SIG-M5 (cell line): ENCODE data around the gene ANKRD24.
"Not testable (repeated sequence)": the region's sequence is repeated elsewhere in the genome, so short reads cannot be mapped to it uniquely, and the experiment has no call there.

Source experiments
- DNase-seq: peaks from one replicate; lab custom pipeline; 2025; lab: John Stamatoyannopoulos, UW

Gene ANKRD24

GRCh38 chr19:4197625-4198466, 15.4 kb downstream of the ANKRD24 start:
- DNase-seq: no peak

GRCh38 chr19:4198467-4199126, 16.1 kb downstream of the ANKRD24 start:
- no peak for DNase-seq

- DNase-seq: no peak
These were observed 17.3 kb downstream of the ANKRD24 start for GRCh38 chr19:4199699-4200293.

- DNase-seq: no peak
These were observed 18.6 kb downstream of the ANKRD24 start for GRCh38 chr19:4200940-4201542.

GRCh38 chr19:4201798-4202197, 19.3 kb downstream of the ANKRD24 start:
- DNase-seq: no peak

- no peak for DNase-seq
These were observed 24.5 kb downstream of the ANKRD24 start for GRCh38 chr19:4206818-4207484.

- no peak for DNase-seq
These were observed 26.1 kb downstream of the ANKRD24 start for GRCh38 chr19:4208385-4209094.

- DNase-seq: no peak
These were observed 27.8 kb downstream of the ANKRD24 start for GRCh38 chr19:4210166-4210731.

- no peak for DNase-seq
These were observed 30.6 kb downstream of the ANKRD24 start for GRCh38 chr19:4213116-4213515.

GRCh38 chr19:4215807-4216206, 33.3 kb downstream of the ANKRD24 start:
- DNase-seq: no peak

GRCh38 chr19:4216846-4217245, 34.4 kb downstream of the ANKRD24 start:
- no peak for DNase-seq

- DNase-seq: no peak
These were observed 35.2 kb downstream of the ANKRD24 start for GRCh38 chr19:4217429-4218264.

- not testable (repeated sequence) for DNase-seq
These were observed 36.0 kb downstream of the ANKRD24 start for GRCh38 chr19:4218523-4218922.

GRCh38 chr19:4220188-4220587, 37.7 kb downstream of the ANKRD24 start:
- no peak for DNase-seq

- no peak for DNase-seq
These were observed 42.0 kb downstream of the ANKRD24 start for GRCh38 chr19:4224470-4224869.

GRCh38 chr19:4225885-4226284, 43.4 kb downstream of the ANKRD24 start:
- no peak for DNase-seq

GRCh38 chr19:4227771-4228170, 45.3 kb downstream of the ANKRD24 start:
- no peak for DNase-seq

- DNase-seq: no peak
These were observed 46.3 kb downstream of the ANKRD24 start for GRCh38 chr19:4228765-4229178.

GRCh38 chr19:4229179-4229931, 46.9 kb downstream of the ANKRD24 start, which contains the start of gene EBI3:
TSS of gene EBI3 (plus strand) at chr19:4229523. CDS start at chr19:4229551, 28 bp downstream.
- DNase-seq: no peak
